ENCODE measurements around the gene MTM1. TPM values are rescaled to one million over a fixed set of nuclear protein-coding genes. Genes with fewer than 3 reads are reported as not detected.

MTM1 gene
- total and polyA plus RNA-seq, 9 of the 15 experiments (the other 6 are each of a cell fraction or from before 2014, with no cell fraction given): 5.6 to 13.3 (median 9.5) TPM

DNA sequence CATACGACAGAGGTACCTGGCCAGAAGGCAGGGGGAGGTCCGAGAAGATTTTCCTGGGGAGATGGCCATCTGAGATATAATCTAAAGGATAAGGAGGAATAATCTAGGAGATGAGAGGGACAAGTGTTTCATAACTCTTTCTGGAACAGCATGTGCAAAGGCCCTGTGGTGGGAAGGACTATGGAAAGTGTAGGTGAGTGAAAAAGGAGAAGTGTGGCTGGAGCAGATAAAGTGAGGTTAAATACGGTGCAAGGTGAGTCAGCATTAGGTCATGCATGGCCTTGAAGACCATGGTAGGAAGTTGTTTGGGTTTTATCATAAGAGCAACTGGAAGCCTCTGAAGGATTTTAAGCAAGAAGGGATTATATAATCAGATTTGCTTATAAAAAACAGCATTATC, 34.6 kb upstream of the MTM1 start (continued):
- TF ChIP-seq GABPA (tag; conservative IDR thresholded peaks at IDR 0.05; ENCODE audit: low read depth): no peak
- TF ChIP-seq, protein P1, sequence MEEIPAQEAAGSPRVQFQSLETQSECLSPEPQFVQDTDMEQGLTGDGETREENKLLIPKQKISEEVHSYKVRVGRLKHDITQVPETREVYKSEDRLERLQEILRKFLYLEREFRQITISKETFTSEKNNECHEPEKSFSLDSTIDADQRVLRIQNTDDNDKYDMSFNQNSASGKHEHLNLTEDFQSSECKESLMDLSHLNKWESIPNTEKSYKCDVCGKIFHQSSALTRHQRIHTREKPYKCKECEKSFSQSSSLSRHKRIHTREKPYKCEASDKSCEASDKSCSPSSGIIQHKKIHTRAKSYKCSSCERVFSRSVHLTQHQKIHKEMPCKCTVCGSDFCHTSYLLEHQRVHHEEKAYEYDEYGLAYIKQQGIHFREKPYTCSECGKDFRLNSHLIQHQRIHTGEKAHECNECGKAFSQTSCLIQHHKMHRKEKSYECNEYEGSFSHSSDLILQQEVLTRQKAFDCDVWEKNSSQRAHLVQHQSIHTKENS (CRISPR knock-in tag; IDR thresholded peaks at IDR 0.05): no peak
- no peak for TF ChIP-seq NELFE (IDR thresholded peaks at IDR 0.05; ENCODE audit: insufficient read depth, insufficient read length)
- TF ChIP-seq, protein P2, sequence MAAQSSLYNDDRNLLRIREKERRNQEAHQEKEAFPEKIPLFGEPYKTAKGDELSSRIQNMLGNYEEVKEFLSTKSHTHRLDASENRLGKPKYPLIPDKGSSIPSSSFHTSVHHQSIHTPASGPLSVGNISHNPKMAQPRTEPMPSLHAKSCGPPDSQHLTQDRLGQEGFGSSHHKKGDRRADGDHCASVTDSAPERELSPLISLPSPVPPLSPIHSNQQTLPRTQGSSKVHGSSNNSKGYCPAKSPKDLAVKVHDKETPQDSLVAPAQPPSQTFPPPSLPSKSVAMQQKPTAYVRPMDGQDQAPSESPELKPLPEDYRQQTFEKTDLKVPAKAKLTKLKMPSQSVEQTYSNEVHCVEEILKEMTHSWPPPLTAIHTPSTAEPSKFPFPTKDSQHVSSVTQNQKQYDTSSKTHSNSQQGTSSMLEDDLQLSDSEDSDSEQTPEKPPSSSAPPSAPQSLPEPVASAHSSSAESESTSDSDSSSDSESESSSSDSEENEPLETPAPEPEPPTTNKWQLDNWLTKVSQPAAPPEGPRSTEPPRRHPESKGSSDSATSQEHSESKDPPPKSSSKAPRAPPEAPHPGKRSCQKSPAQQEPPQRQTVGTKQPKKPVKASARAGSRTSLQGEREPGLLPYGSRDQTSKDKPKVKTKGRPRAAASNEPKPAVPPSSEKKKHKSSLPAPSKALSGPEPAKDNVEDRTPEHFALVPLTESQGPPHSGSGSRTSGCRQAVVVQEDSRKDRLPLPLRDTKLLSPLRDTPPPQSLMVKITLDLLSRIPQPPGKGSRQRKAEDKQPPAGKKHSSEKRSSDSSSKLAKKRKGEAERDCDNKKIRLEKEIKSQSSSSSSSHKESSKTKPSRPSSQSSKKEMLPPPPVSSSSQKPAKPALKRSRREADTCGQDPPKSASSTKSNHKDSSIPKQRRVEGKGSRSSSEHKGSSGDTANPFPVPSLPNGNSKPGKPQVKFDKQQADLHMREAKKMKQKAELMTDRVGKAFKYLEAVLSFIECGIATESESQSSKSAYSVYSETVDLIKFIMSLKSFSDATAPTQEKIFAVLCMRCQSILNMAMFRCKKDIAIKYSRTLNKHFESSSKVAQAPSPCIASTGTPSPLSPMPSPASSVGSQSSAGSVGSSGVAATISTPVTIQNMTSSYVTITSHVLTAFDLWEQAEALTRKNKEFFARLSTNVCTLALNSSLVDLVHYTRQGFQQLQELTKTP (IDR thresholded peaks at IDR 0.05; ENCODE audit: low read depth in 1 of 2, partially characterized antibody in 2 of 2): no peak
- TF ChIP-seq, protein P3, sequence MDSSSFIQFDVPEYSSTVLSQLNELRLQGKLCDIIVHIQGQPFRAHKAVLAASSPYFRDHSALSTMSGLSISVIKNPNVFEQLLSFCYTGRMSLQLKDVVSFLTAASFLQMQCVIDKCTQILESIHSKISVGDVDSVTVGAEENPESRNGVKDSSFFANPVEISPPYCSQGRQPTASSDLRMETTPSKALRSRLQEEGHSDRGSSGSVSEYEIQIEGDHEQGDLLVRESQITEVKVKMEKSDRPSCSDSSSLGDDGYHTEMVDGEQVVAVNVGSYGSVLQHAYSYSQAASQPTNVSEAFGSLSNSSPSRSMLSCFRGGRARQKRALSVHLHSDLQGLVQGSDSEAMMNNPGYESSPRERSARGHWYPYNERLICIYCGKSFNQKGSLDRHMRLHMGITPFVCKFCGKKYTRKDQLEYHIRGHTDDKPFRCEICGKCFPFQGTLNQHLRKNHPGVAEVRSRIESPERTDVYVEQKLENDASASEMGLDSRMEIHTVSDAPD (CRISPR knock-in tag; IDR thresholded peaks at IDR 0.05): no peak
- TF ChIP-seq, protein P4, sequence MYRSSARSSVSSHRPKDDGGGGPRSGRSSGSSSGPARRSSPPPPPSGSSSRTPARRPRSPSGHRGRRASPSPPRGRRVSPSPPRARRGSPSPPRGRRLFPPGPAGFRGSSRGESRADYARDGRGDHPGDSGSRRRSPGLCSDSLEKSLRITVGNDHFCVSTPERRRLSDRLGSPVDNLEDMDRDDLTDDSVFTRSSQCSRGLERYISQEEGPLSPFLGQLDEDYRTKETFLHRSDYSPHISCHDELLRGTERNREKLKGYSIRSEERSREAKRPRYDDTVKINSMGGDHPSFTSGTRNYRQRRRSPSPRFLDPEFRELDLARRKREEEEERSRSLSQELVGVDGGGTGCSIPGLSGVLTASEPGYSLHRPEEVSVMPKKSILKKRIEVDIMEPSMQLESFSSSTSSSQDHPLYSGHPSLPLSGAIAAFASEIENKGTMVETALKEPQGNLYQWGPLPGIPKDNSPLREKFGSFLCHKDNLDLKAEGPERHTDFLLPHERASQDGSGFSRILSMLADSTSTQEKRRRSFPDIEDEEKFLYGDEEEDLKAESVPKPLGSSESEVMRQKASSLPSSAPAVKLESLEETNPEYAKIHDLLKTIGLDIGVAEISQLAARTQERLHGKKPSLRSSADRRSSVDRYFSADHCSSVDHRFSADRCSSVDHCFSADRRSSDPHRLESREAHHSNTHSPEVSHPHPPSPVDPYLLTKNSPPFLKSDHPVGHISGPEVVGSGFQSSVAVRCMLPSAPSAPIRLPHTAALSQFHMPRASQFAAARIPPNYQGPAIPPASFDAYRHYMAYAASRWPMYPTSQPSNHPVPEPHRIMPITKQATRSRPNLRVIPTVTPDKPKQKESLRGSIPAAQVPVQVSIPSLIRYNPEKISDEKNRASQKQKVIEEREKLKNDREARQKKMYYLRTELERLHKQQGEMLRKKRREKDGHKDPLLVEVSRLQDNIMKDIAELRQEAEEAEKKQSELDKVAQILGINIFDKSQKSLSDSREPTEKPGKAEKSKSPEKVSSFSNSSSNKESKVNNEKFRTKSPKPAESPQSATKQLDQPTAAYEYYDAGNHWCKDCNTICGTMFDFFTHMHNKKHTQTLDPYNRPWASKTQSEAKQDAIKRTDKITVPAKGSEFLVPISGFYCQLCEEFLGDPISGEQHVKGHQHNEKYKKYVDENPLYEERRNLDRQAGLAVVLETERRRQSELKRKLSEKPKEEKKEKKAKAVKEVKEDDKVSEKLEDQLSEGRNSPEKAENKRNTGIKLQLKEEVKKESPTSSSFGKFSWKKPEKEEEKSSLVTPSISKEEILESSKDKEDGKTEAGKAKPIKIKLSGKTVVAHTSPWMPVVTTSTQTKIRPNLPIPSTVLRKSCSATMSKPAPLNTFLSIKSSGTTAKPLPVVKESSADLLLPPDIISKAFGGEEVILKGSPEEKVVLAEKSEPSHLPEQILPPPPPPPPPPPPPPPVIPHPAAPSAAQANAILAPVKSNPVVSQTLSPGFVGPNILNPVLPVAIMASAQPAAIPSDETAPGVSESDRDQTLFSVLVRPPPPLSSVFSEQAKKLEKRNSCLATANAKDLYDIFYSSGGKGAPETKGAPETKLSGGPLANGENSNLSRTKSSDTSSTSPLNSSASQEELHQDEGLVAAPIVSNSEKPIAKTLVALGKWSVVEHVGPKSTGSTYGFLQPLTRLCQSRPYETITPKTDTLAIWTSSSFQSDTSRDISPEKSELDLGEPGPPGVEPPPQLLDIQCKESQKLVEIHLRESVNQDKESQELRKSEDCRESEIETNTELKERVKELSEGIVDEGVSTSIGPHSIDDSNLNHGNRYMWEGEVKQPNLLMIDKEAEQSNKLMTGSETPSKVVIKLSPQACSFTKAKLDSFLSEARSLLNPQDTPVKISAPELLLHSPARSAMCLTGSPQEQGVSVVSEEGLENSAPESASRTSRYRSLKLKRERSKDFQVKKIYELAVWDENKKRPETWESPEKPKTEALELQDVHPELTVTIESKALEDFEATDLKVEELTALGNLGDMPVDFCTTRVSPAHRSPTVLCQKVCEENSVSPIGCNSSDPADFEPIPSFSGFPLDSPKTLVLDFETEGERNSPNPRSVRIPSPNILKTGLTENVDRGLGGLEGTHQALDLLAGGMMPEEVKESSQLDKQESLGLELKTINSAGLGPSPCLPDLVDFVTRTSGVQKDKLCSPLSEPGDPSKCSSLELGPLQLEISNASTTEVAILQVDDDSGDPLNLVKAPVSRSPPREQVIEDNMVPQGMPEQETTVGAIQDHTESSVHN (IDR thresholded peaks at IDR 0.05; ENCODE audit: borderline replicate concordance in 1 of 2, low read depth in 1 of 2): no peak
- no peak for TF ChIP-seq ZFP1 (CRISPR knock-in tag; IDR thresholded peaks at IDR 0.05)
- TF ChIP-seq, protein P5, sequence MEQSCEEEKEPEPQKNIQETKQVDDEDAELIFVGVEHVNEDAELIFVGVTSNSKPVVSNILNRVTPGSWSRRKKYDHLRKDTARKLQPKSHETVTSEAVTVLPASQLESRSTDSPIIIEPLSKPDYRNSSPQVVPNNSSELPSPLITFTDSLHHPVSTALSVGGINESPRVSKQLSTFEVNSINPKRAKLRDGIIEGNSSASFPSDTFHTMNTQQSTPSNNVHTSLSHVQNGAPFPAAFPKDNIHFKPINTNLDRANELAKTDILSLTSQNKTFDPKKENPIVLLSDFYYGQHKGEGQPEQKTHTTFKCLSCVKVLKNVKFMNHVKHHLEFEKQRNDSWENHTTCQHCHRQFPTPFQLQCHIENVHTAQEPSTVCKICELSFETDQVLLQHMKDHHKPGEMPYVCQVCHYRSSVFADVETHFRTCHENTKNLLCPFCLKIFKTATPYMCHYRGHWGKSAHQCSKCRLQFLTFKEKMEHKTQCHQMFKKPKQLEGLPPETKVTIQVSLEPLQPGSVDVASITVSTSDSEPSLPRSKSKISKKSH (CRISPR knock-in tag; IDR thresholded peaks at IDR 0.05): no peak
- no peak for TF ChIP-seq RHOXF2B (CRISPR knock-in tag; conservative IDR thresholded peaks at IDR 0.05)
